HepG2 (cell line): ENCODE results near the gene DLL4. TPM values are rescaled to one million over a fixed set of nuclear protein-coding genes. Genes with fewer than 3 reads are reported as not detected.

Source experiments
- ATAC-seq: fragments of 200-7000 bp; cut with Tn5 transposase; 3 replicates; pipeline ENCODE4 v1.9.1; 2020; ENCODE audit warnings: mild to moderate bottlenecking, moderate library complexity
- BruUV-seq: library from RNA; stranded (reverse); fragments of 400-500 nt; replicated peaks from 2 replicates; lab custom pipeline; 2021; lab: Mats Ljungman, UMichigan
- CTCF ChIA-PET: fragments of 300-600 bp; formaldehyde crosslinking; extraction: SDS; loops from one replicate; lab custom pipeline; 2021; ENCODE audit warnings: low total read pairs, inconsistent platforms, low intra/inter-chr PET ratio; lab: Yijun Ruan, JAX
- POLR2A ChIA-PET: fragments of 350-600 bp; sonication (Branson Sonifier 250); formaldehyde crosslinking; loops from one replicate; lab custom pipeline; 2020; ENCODE audit warnings: antibody characterized with exemption, inconsistent platforms; lab: Yijun Ruan, JAX
- DNase-seq: peaks from one replicate; pipeline ENCODE4 v3.0.0-alpha.2; 2015; ENCODE audit warnings: low spot score
- FAIRE-seq: peaks from 3 replicates; lab custom pipeline; 2011; peaks lifted over from hg19 to GRCh38; lab: Jason Lieb, UNC
- H2AFZ ChIP-seq: one replicate; pipeline ENCODE4 v1.6.1; 2011; ENCODE audit warnings: low read length, inconsistent platforms
- H3K27ac ChIP-seq: fragments of 300-600 bp; 3 replicates; pipeline ENCODE4 v1.8.0; 2011; ENCODE audit warnings: mixed run types, mild to moderate bottlenecking, mixed read lengths, low read length, inconsistent platforms; ENCODE audit not compliant: insufficient read depth; ENCODE audit errors: extremely low read length
- H3K27me3 ChIP-seq, 2 experiments: fragments of 200-600 bp in 1 of 2; 2 replicates in 1 of 2; 3 replicates in 1 of 2; pipeline versions ENCODE4 v1.6.0 to v1.8.0; 2011; ENCODE audit warnings: low read length in 2 of 2, mild to moderate bottlenecking in 2 of 2, moderate library complexity in 2 of 2, inconsistent platforms in 1 of 2; ENCODE audit not compliant: insufficient read depth in 2 of 2, control insufficient read depth in 1 of 2
- H3K36me3 ChIP-seq, 2 experiments: fragments of 200-600 bp in 1 of 2; replicated peaks in 1 of 2; 2 replicates in 1 of 2; 3 replicates in 1 of 2; pipeline versions ENCODE4 v1.5.1 to v1.8.0; 2011; ENCODE audit warnings: low read length in 2 of 2, inconsistent platforms in 1 of 2; ENCODE audit not compliant: insufficient read depth in 2 of 2, control insufficient read depth in 1 of 2
- H3K4me1 ChIP-seq: 2 replicates; pipeline ENCODE4 v1.5.1; 2012; ENCODE audit warnings: low read length, inconsistent platforms; ENCODE audit not compliant: insufficient read depth
- H3K4me2 ChIP-seq: 2 replicates; pipeline ENCODE4 v1.6.0; 2011; ENCODE audit warnings: low read depth, low read length, inconsistent platforms
- H3K4me3 ChIP-seq, 3 experiments: fragments of 200-600 bp in 1 of 3; sonication (generic), shearing (Covaris generic) in 1 of 3; replicated peaks in 1 of 3; 2 replicates each; pipeline ENCODE4 v1.5.1; 2011 to 2016; ENCODE audit warnings: low read length in 3 of 3, inconsistent platforms in 2 of 3, low read depth in 2 of 3, mild to moderate bottlenecking in 2 of 3, control low read depth in 1 of 3, mixed read lengths in 1 of 3; ENCODE audit not compliant: insufficient read depth in 1 of 3
- H3K79me2 ChIP-seq: one replicate; pipeline ENCODE4 v1.6.1; 2011; ENCODE audit warnings: low read length, inconsistent platforms; ENCODE audit not compliant: insufficient read depth
- H3K9ac ChIP-seq: 2 replicates; pipeline ENCODE4 v1.6.0; 2011; ENCODE audit warnings: mild to moderate bottlenecking, low read depth, low read length, inconsistent platforms; ENCODE audit not compliant: insufficient read depth
- H3K9me3 ChIP-seq: 2 replicates; pipeline ENCODE4 v1.5.1; 2012; ENCODE audit warnings: mild to moderate bottlenecking, low read length
- H4K20me1 ChIP-seq: 2 replicates; pipeline ENCODE4 v1.6.0; 2011; ENCODE audit warnings: inconsistent platforms, mild to moderate bottlenecking, low read length, moderate library complexity; ENCODE audit not compliant: insufficient read depth
- AGO2 ChIP-seq: fragments of 200-400 bp; formaldehyde crosslinking; optimal IDR thresholded peaks from 2 replicates; pipeline ENCODE3; 2017; ENCODE audit warnings: mild to moderate bottlenecking, low read depth, low read length, moderate library complexity
- CCDC6 ChIP-seq: sonication (generic); formaldehyde crosslinking; IDR thresholded peaks from 2 replicates; pipeline ENCODE4 v1.8.1; 2022; ENCODE audit warnings: mild to moderate bottlenecking, missing genetic modification reagents, moderate library complexity
- DZIP1 ChIP-seq: sonication (generic); formaldehyde crosslinking; IDR thresholded peaks from 2 replicates; pipeline ENCODE4 v1.5.0; 2020; ENCODE audit warnings: mild to moderate bottlenecking, missing genetic modification reagents
- GLMP ChIP-seq: sonication (generic); formaldehyde crosslinking; IDR thresholded peaks from 2 replicates; pipeline ENCODE4 v1.9.0; 2021; ENCODE audit warnings: missing genetic modification reagents, mild to moderate bottlenecking, borderline replicate concordance
- GPBP1L1 ChIP-seq: sonication (generic); formaldehyde crosslinking; IDR thresholded peaks from 2 replicates; pipeline ENCODE4 v1.5.0; 2020; ENCODE audit warnings: mild to moderate bottlenecking, missing genetic modification reagents
- HDAC6 ChIP-seq: fragments of 200-600 bp; sonication (generic); IDR thresholded peaks from 2 replicates; pipeline ENCODE4 v1.7.0; 2017; ENCODE audit warnings: mild to moderate bottlenecking, antibody characterized with exemption, low read length, low read depth
- JARID2 ChIP-seq: sonication (generic); formaldehyde crosslinking; IDR thresholded peaks from 2 replicates; pipeline ENCODE4 v1.8.1; 2023; ENCODE audit warnings: missing genetic modification reagents, inconsistent platforms; ENCODE audit not compliant: insufficient replicate concordance
- MAFK ChIP-seq, 2 experiments: IDR thresholded peaks in 1 of 2; conservative IDR thresholded peaks in 1 of 2; 2 replicates each; pipeline ENCODE4 v1.6.1; 2011; ENCODE audit warnings: improper control_type of control experiment in 2 of 2, low read length in 2 of 2
- MEF2D ChIP-seq: sonication (generic); formaldehyde crosslinking; IDR thresholded peaks from 2 replicates; pipeline ENCODE4 v1.5.1; 2020; ENCODE audit warnings: mild to moderate bottlenecking, missing genetic modification reagents
- MEIS2 ChIP-seq: sonication (generic); formaldehyde crosslinking; IDR thresholded peaks from 2 replicates; pipeline ENCODE4 v1.9.0; 2021; ENCODE audit warnings: mild to moderate bottlenecking, missing genetic modification reagents
- MNT ChIP-seq: fragments of 450-650 bp; IDR thresholded peaks from 2 replicates; pipeline ENCODE4 v1.6.1; 2016
- NAIF1 ChIP-seq: sonication (generic); formaldehyde crosslinking; IDR thresholded peaks from 2 replicates; pipeline ENCODE4 v1.5.0; 2020; ENCODE audit warnings: mild to moderate bottlenecking, missing genetic modification reagents, borderline replicate concordance
- POGZ ChIP-seq: sonication (generic); formaldehyde crosslinking; IDR thresholded peaks from 2 replicates; pipeline ENCODE4 v1.4.0; 2020; ENCODE audit warnings: mild to moderate bottlenecking, missing genetic modification reagents
- THAP11 ChIP-seq: IDR thresholded peaks from 2 replicates; pipeline ENCODE4 v1.6.1; 2016; ENCODE audit warnings: missing biosample characterization, missing genetic modification reagents
- ZNF296 ChIP-seq: sonication (generic); formaldehyde crosslinking; conservative IDR thresholded peaks from 2 replicates; pipeline ENCODE4 v1.5.0; 2020; ENCODE audit warnings: mild to moderate bottlenecking, missing genetic modification reagents
- ZNF33B ChIP-seq: sonication (generic); formaldehyde crosslinking; IDR thresholded peaks from 2 replicates; pipeline ENCODE4 v1.5.1; 2020; ENCODE audit warnings: mild to moderate bottlenecking, missing genetic modification reagents
- ZNF558 ChIP-seq: sonication (generic); formaldehyde crosslinking; IDR thresholded peaks from 2 replicates; pipeline ENCODE4 v1.9.0; 2022; ENCODE audit warnings: mild to moderate bottlenecking, missing genetic modification reagents, borderline replicate concordance
- WGBS: methylation state at CpG from one replicate; pipeline ENCODE4 v1.1.6; 2017; ENCODE audit warnings: low lambda C conversion rate; 5-methylcytosine and 5-hydroxymethylcytosine counted together
- in situ Hi-C: cut with HindIII; loops from 2 replicates; pipeline ENCODE4 v1.10.0; 2017; ENCODE audit warnings: low pct_unique_long_range_greater_than_20kb; ENCODE audit not compliant: extremely low pct_ligation_motif_present
- intact Hi-C: fragments of 100-400 bp; cut with micrococcal nuclease; formaldehyde crosslinking; loops from one replicate; pipeline ENCODE4 v1.10.0; 2022; ENCODE audit not compliant: unreplicated experiment
- polyA plus RNA-seq, 8 experiments: library from polyadenylated mRNA; depleted of rRNA in 3 of 8; stranded (reverse) in 7 of 8; unstranded in 1 of 8; fragments of >200 nt; fragmentation: Illumina TruSeq in 4 of 8; extraction: Trizol in 4 of 8; gene quantifications; 2 replicates each; pipeline versions ENCODE4 v1.2.1 to v1.2.3, GENCODE V29; 2011 to 2016; ENCODE audit warnings: low read depth in 4 of 8, missing spikeins in 1 of 8, mixed read lengths in 1 of 8; ENCODE audit not compliant: insufficient read depth in 1 of 8
- total RNA-seq, 5 experiments: library from RNA; depleted of rRNA; stranded (reverse); fragments of >200 nt; fragmentation: Illumina TruSeq; extraction: Trizol; gene quantifications; 2 replicates each; pipeline ENCODE4 v1.2.3, GENCODE V29; 2016; ENCODE audit warnings: low read depth in 1 of 5

The DLL4 gene
- total and polyA plus RNA-seq, 2 of the 13 experiments (the other 11 are each of a cell fraction or from before 2014, with no cell fraction given), result 0.20 to 0.25 TPM

GRCh38 chr15:40891810-40892446, 37.2 kb upstream of the DLL4 start:
- ATAC-seq (peak; percentile 37), DNase-seq (peak; percentile 40), FAIRE-seq (peak; percentile 55)
- H3K9me3 ChIP-seq, result no peaks in the 10 kb centered on the region
- peaks cover 36% of the 10 kb centered on the region for H3K4me1 ChIP-seq
- CTCF ChIA-PET, result interaction anchor here (0.6 to 5.3 kb wide), 2 partner anchors 33 to 44 kb away, joined by 3 to 80 read pairs; no protein-coding TSS in a partner anchor
- H2AFZ ChIP-seq, result no peak overlapping the region
- POLR2A ChIA-PET, result interaction anchor here (0.5 to 1.5 kb wide), 3 partner anchors 33 to 181 kb away, joined by 3 to 6 read pairs (median 4); no protein-coding TSS in a partner anchor
- in situ Hi-C loops, result loop anchor here (5.0 to 10.0 kb wide), 3 partner anchors 35 to 307 kb away; partner anchors contain the start of gene RAD51
- no peak overlapping the region for H3K4me3 ChIP-seq
- no peaks in the 10 kb centered on the region; a peak in 1 of 5 replicates for H3K27me3 ChIP-seq
- H3K36me3 ChIP-seq, result peaks cover 4 to 6% of the 10 kb centered on the region in 2 experiments; a peak in 4 of 5 replicates
- WGBS, result 1% methylated on average over 4 of the region's 4 CpGs
- no peak overlapping the region for H3K27ac ChIP-seq
- peak overlapping the region; percentile 96 for H3K4me2 ChIP-seq
- intact Hi-C loops, result loop anchor here (1.0 to 5.0 kb wide), 3 partner anchors 33 to 190 kb away; no protein-coding TSS in a partner anchor
- H4K20me1 ChIP-seq, result no peaks in the 10 kb centered on the region
- H3K9ac ChIP-seq, result no peak overlapping the region
- H3K79me2 ChIP-seq, result peaks cover 17% of the 10 kb centered on the region
- no TSS peak for BruUV-seq
- TF ChIP-seq MEIS2 (CRISPR knock-in tag) (no peak), MAFK (conservative IDR thresholded peaks at IDR 0.05 in 1 of 2, IDR thresholded peaks at IDR 0.05 in 1 of 2; ENCODE audit: low read length in 2 of 2) (no peak), AGO2 (no peak), GLMP (CRISPR knock-in tag) (no peak), JARID2 (CRISPR knock-in tag) (no peak), CCDC6 (CRISPR knock-in tag) (no peak), NAIF1 (no peak), DZIP1 (no peak), MNT (peak; percentile 28; the same call in 1 of the 2 replicates), ZNF296 (CRISPR knock-in tag) (no peak), HDAC6 (no peak), POGZ (CRISPR knock-in tag) (no peak), MEF2D (CRISPR knock-in tag) (no peak), ZNF558 (no peak), ZNF33B (CRISPR knock-in tag) (no peak), THAP11 (CRISPR knock-in tag) (0 out of 2 replicates have a peak, but pooled peaks have one; percentile 15), GPBP1L1 (CRISPR knock-in tag) (no peak)
